C4-2B (cell line): Measurements from ENCODE around the gene GSTT2B.

Source experiments
- CTCF ChIP-seq: fragments of 450-650 bp; conservative IDR thresholded peaks from 2 replicates; pipeline ENCODE4 v1.5.1; 2017; ENCODE audit warnings: mild to moderate bottlenecking
- ZFX ChIP-seq: fragments of 450-650 bp; IDR thresholded peaks from 2 replicates; pipeline ENCODE4 v1.6.1; 2017

GRCh38 chr22:24007253-24008021 is 46.4 kb upstream of the GSTT2B start:
- TF ChIP-seq CTCF (no peak), ZFX (no peak)
